K562 (cell line): Measurements from ENCODE around the gene BTD. TPM values are rescaled to one million over a fixed set of nuclear protein-coding genes. Genes with fewer than 3 reads are reported as not detected.

Source experiments
- CC2D1A ChIP-seq: fragments of 450-650 bp; IDR thresholded peaks from 2 replicates; pipeline ENCODE4 v1.6.1; 2017; ENCODE audit warnings: mild to moderate bottlenecking
- COPS2 ChIP-seq: fragments of 450-650 bp; conservative IDR thresholded peaks from 2 replicates; pipeline ENCODE4 v1.6.1; 2016; ENCODE audit warnings: mild to moderate bottlenecking, moderate library complexity
- CREM ChIP-seq: IDR thresholded peaks from 2 replicates; pipeline ENCODE4 v1.6.1; 2014; ENCODE audit warnings: antibody characterized with exemption, low read depth
- CXXC5 ChIP-seq: fragments of 250-450 bp; sonication (Bioruptor Pico); IDR thresholded peaks from 2 replicates; pipeline ENCODE4 v1.8.0; 2022; ENCODE audit warnings: inconsistent platforms, mild to moderate bottlenecking, moderate library complexity
- DNMT1 ChIP-seq: fragments of 450-650 bp; IDR thresholded peaks from 2 replicates; pipeline ENCODE4 v1.6.1; 2016; ENCODE audit warnings: antibody characterized with exemption, mild to moderate bottlenecking
- ELF1 ChIP-seq: fragments of 200-800 bp; sonication (Bioruptor generic); IDR thresholded peaks from 2 replicates; pipeline ENCODE4 v1.6.1; 2016; ENCODE audit warnings: missing genetic modification characterization, missing compliant biosample characterization
- L3MBTL2 ChIP-seq: fragments of 450-650 bp; IDR thresholded peaks from 2 replicates; pipeline ENCODE4 v1.6.1; 2016; ENCODE audit warnings: mild to moderate bottlenecking, moderate library complexity
- NBN ChIP-seq: fragments of 450-650 bp; IDR thresholded peaks from 2 replicates; pipeline ENCODE4 v1.6.1; 2016; ENCODE audit warnings: low read depth, mild to moderate bottlenecking
- NONO ChIP-seq, 2 experiments: fragments of 200-400 bp in 1 of 2; fragments of 450-650 bp in 1 of 2; formaldehyde crosslinking in 1 of 2; IDR thresholded peaks; 2 replicates each; pipeline ENCODE4 v1.6.1; 2017; ENCODE audit warnings: low read depth in 2 of 2, mild to moderate bottlenecking in 2 of 2, moderate library complexity in 2 of 2, low read length in 1 of 2
- NR2C2 ChIP-seq, 2 experiments: fragments of 200-800 bp in 1 of 2; sonication (Bioruptor generic) in 1 of 2; sonication (generic) in 1 of 2; formaldehyde crosslinking in 1 of 2; IDR thresholded peaks; 2 replicates each; pipeline versions ENCODE4 v1.6.1 to v1.8.0; 2016 to 2022; ENCODE audit warnings: mild to moderate bottlenecking in 1 of 2, missing compliant biosample characterization in 1 of 2, missing genetic modification characterization in 1 of 2, missing genetic modification reagents in 1 of 2
- NR2F6 ChIP-seq: fragments of 450-650 bp; formaldehyde crosslinking; IDR thresholded peaks from 2 replicates; pipeline ENCODE4 v1.4.0; 2020; ENCODE audit warnings: mild to moderate bottlenecking
- PML ChIP-seq: IDR thresholded peaks from 2 replicates; pipeline ENCODE4 v1.6.1; 2012; ENCODE audit warnings: low read length, inconsistent platforms
- SREBF2 ChIP-seq: sonication (generic); formaldehyde crosslinking; IDR thresholded peaks from 2 replicates; pipeline ENCODE4 v1.4.0; 2020; ENCODE audit warnings: mild to moderate bottlenecking, missing genetic modification reagents
- STAG1 ChIP-seq: sonication (generic); formaldehyde crosslinking; IDR thresholded peaks from 2 replicates; pipeline ENCODE4 v1.5.0; 2020; ENCODE audit warnings: missing genetic modification reagents, borderline replicate concordance
- ZNF316 ChIP-seq: fragments of 450-650 bp; IDR thresholded peaks from 2 replicates; pipeline ENCODE4 v1.6.1; 2016
- ZNF76 ChIP-seq: fragments of 250-450 bp; sonication (Bioruptor Pico); IDR thresholded peaks from 2 replicates; pipeline ENCODE4 v1.4.0; 2020; ENCODE audit warnings: mild to moderate bottlenecking, moderate library complexity, borderline replicate concordance
- ZNF830 ChIP-seq: fragments of 250-450 bp; sonication (Bioruptor Pico); IDR thresholded peaks from 2 replicates; pipeline ENCODE4 v1.5.0; 2021; ENCODE audit warnings: mild to moderate bottlenecking
- polyA plus RNA-seq, 8 experiments: library from polyadenylated mRNA; depleted of rRNA in 4 of 8; stranded (reverse) in 5 of 8; unstranded in 3 of 8; fragments of >200 nt; fragmentation: Nextera tagmentation in 2 of 8; fragmentation: Illumina TruSeq in 1 of 8; extraction: Ambion mirVana in 2 of 8; extraction: Trizol in 1 of 8; gene quantifications; 2 replicates each; pipeline versions ENCODE4 v1.2.1 to v1.2.3, GENCODE V29; 2011 to 2014; ENCODE audit warnings: inconsistent platforms in 1 of 8, missing spikeins in 1 of 8
- total RNA-seq, 7 experiments: library from RNA; depleted of rRNA in 6 of 7; stranded (reverse); fragments of >200 nt in 6 of 7; fragmentation: Illumina TruSeq in 2 of 7; extraction: Trizol in 2 of 7; gene quantifications; 2 replicates each; pipeline versions ENCODE4 v1.2.1 to v1.2.3, GENCODE V29; 2011 to 2021; ENCODE audit warnings: low replicate concordance in 1 of 7
- TF ChIP-seq, protein P1 (sequence below): fragments of 250-450 bp; sonication (Bioruptor Pico); IDR thresholded peaks from 2 replicates; pipeline ENCODE4 v1.5.0; 2020; ENCODE audit warnings: mild to moderate bottlenecking, borderline replicate concordance
- TF ChIP-seq, protein P2 (sequence below): sonication (generic); formaldehyde crosslinking; IDR thresholded peaks from 2 replicates; pipeline ENCODE4 v1.8.0; 2023; ENCODE audit warnings: missing genetic modification reagents, mild to moderate bottlenecking, borderline replicate concordance
- TF ChIP-seq, protein P3 (sequence below): fragments of 250-450 bp; sonication (Bioruptor Pico); IDR thresholded peaks from 2 replicates; pipeline ENCODE4 v1.4.0; 2020

BTD gene
- total and polyA plus RNA-seq, 9 of the 15 experiments (the other 6 are each of a cell fraction or from before 2014, with no cell fraction given), result 6.6 to 26.2 (median 10.6) TPM

DNA sequence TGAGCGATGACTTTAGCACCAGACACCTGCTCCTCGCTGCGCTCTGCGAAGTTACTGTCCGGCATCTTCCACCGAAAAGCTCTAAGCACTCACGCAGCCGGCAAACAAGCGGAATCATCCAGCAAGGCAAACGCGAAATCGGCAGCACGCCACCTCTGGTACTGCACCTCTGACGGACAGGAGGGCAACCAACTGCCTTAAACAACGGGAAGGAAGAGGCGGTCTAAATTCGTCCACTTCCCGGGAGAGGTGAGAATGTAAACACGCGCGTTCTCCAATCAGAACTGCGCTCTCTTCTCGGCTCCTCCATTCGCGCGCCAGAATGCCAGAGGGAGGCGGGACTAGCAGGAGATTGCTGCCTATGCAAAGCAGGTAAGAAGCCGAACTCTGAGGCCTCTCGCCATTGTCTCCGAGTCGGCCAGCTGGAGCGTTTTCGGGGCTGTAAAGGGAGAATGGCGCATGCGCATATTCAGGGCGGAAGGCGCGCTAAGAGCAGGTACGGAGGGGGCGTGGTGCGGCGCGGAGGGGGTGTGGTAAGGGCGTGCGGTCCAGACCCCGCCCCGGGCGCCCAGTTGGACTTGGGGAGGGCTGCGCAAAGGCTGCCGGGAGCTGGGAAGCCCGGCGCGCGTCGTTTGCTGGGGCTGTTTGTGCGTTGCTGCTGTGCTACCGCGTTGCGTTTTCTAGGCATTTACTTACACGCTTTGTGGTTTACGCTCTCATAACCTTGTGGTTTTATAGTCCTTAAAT lies at the start of gene BTD, which contains the start of gene HACL1 (continued):
- TF ChIP-seq, protein P1, sequence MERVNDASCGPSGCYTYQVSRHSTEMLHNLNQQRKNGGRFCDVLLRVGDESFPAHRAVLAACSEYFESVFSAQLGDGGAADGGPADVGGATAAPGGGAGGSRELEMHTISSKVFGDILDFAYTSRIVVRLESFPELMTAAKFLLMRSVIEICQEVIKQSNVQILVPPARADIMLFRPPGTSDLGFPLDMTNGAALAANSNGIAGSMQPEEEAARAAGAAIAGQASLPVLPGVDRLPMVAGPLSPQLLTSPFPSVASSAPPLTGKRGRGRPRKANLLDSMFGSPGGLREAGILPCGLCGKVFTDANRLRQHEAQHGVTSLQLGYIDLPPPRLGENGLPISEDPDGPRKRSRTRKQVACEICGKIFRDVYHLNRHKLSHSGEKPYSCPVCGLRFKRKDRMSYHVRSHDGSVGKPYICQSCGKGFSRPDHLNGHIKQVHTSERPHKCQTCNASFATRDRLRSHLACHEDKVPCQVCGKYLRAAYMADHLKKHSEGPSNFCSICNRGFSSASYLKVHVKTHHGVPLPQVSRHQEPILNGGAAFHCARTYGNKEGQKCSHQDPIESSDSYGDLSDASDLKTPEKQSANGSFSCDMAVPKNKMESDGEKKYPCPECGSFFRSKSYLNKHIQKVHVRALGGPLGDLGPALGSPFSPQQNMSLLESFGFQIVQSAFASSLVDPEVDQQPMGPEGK (CRISPR knock-in tag), result no peak
- TF ChIP-seq DNMT1 (no peak), L3MBTL2 (peak; percentile 91), CREM (peak; percentile 79), NR2F6 (CRISPR knock-in tag) (no peak), PML (peak; percentile 90; the same call in 1 of the 2 replicates), ZNF830 (CRISPR knock-in tag) (no peak), ZNF316 (no peak), CC2D1A (peak; percentile 54; the same call in 1 of the 2 replicates), NR2C2 (CRISPR knock-in tag; IDR thresholded peaks at IDR 0.05) (peak; percentile 64; the same call in 1 of the 2 replicates), NR2C2 (tag; IDR thresholded peaks at IDR 0.05) (peak; percentile 67; the same call in 1 of the 2 replicates), ELF1 (tag) (peak; percentile 86), ZNF76 (CRISPR knock-in tag) (peak; percentile 82; the same call in 1 of the 2 replicates), NONO (IDR thresholded peaks at IDR 0.05; ENCODE audit: low read depth in 2 of 2, low read length in 1 of 2) (peak in 1 of 2 experiments; percentile 45; a peak in 1 of 4 replicates), STAG1 (CRISPR knock-in tag) (no peak), NBN (peak; percentile 60), SREBF2 (CRISPR knock-in tag) (no peak), COPS2 (no peak), CXXC5 (peak; percentile 87)
- TF ChIP-seq, protein P2, sequence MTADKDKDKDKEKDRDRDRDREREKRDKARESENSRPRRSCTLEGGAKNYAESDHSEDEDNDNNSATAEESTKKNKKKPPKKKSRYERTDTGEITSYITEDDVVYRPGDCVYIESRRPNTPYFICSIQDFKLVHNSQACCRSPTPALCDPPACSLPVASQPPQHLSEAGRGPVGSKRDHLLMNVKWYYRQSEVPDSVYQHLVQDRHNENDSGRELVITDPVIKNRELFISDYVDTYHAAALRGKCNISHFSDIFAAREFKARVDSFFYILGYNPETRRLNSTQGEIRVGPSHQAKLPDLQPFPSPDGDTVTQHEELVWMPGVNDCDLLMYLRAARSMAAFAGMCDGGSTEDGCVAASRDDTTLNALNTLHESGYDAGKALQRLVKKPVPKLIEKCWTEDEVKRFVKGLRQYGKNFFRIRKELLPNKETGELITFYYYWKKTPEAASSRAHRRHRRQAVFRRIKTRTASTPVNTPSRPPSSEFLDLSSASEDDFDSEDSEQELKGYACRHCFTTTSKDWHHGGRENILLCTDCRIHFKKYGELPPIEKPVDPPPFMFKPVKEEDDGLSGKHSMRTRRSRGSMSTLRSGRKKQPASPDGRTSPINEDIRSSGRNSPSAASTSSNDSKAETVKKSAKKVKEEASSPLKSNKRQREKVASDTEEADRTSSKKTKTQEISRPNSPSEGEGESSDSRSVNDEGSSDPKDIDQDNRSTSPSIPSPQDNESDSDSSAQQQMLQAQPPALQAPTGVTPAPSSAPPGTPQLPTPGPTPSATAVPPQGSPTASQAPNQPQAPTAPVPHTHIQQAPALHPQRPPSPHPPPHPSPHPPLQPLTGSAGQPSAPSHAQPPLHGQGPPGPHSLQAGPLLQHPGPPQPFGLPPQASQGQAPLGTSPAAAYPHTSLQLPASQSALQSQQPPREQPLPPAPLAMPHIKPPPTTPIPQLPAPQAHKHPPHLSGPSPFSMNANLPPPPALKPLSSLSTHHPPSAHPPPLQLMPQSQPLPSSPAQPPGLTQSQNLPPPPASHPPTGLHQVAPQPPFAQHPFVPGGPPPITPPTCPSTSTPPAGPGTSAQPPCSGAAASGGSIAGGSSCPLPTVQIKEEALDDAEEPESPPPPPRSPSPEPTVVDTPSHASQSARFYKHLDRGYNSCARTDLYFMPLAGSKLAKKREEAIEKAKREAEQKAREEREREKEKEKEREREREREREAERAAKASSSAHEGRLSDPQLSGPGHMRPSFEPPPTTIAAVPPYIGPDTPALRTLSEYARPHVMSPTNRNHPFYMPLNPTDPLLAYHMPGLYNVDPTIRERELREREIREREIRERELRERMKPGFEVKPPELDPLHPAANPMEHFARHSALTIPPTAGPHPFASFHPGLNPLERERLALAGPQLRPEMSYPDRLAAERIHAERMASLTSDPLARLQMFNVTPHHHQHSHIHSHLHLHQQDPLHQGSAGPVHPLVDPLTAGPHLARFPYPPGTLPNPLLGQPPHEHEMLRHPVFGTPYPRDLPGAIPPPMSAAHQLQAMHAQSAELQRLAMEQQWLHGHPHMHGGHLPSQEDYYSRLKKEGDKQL (CRISPR knock-in tag), result no peak
- TF ChIP-seq, protein P3, sequence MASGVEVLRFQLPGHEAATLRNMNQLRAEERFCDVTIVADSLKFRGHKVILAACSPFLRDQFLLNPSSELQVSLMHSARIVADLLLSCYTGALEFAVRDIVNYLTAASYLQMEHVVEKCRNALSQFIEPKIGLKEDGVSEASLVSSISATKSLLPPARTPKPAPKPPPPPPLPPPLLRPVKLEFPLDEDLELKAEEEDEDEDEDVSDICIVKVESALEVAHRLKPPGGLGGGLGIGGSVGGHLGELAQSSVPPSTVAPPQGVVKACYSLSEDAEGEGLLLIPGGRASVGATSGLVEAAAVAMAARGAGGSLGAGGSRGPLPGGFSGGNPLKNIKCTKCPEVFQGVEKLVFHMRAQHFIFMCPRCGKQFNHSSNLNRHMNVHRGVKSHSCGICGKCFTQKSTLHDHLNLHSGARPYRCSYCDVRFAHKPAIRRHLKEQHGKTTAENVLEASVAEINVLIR (CRISPR knock-in tag), result no peak
